Mammary epithelial cell (primary cell): Measurements from ENCODE around the gene KIF24.

Experiments
- CTCF ChIP-seq, 2 donors: IDR thresholded peaks in 1 of 2; conservative IDR thresholded peaks in 1 of 2; 2 replicates each; pipeline ENCODE4 v1.5.1; 2011 to 2012; ENCODE audit warnings: inconsistent platforms in 2 of 2, low read length in 2 of 2, mild to moderate bottlenecking in 2 of 2, control low read depth in 1 of 2, low read depth in 1 of 2; ENCODE audit not compliant: insufficient read depth in 1 of 2; ENCODE audit errors: extremely low read depth in 1 of 2
- EZH2 ChIP-seq: IDR thresholded peaks from 2 replicates; pipeline ENCODE4 v1.6.1; 2012; ENCODE audit warnings: low read length, inconsistent platforms, borderline replicate concordance

GRCh38 chr9:34317436-34317835, 11.6 kb downstream of the KIF24 start:
- no peak for TF ChIP-seq EZH2
- TF ChIP-seq CTCF (conservative IDR thresholded peaks at IDR 0.05 in 1 of 2, IDR thresholded peaks at IDR 0.05 in 1 of 2; ENCODE audit: extremely low read depth in 1 of 2, insufficient read depth in 1 of 2, low read depth in 1 of 2, low read length in 2 of 2) = no peak
